WI38 (cell line): ENCODE results near the gene MTHFS.
A peak's percentile ranks its signal among the peaks of the same experiment; 100 is the strongest.

Experiments used
- H3K4me3 ChIP-seq: 2 replicates; pipeline ENCODE4 v1.5.1; 2011; ENCODE audit warnings: low read depth, mild to moderate bottlenecking, control low read depth, low read length
- TF ChIP-seq, protein P1 (sequence below): IDR thresholded peaks from 2 replicates; pipeline ENCODE4 v1.5.1; 2012; ENCODE audit warnings: low read depth, mild to moderate bottlenecking, control low read depth, low read length

The MTHFS gene

GRCh38 chr15:79862191-79862590 lies 34.6 kb downstream of the MTHFS start:
- H3K4me3 ChIP-seq = no peak overlapping the region
- TF ChIP-seq, protein P1, sequence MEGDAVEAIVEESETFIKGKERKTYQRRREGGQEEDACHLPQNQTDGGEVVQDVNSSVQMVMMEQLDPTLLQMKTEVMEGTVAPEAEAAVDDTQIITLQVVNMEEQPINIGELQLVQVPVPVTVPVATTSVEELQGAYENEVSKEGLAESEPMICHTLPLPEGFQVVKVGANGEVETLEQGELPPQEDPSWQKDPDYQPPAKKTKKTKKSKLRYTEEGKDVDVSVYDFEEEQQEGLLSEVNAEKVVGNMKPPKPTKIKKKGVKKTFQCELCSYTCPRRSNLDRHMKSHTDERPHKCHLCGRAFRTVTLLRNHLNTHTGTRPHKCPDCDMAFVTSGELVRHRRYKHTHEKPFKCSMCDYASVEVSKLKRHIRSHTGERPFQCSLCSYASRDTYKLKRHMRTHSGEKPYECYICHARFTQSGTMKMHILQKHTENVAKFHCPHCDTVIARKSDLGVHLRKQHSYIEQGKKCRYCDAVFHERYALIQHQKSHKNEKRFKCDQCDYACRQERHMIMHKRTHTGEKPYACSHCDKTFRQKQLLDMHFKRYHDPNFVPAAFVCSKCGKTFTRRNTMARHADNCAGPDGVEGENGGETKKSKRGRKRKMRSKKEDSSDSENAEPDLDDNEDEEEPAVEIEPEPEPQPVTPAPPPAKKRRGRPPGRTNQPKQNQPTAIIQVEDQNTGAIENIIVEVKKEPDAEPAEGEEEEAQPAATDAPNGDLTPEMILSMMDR = no peak

DNA sequence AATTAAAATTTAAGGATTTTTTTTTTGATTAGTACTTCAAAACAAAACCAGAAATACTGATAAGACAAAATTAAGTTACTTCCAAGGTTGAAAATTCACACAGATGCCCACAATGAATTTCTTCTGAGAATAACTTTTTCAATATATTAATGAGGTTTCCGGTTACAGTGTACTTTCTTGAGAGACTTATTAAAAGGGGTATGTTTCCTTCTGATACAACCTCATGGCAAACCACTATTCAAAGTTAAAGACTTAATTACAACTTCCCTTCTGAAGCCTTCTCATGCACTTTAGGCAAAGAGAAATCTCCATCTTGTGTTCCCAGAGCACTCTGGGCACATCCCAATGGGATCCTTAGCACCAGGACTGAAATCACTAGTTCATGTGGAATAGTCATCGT lies 36.2 kb downstream of the MTHFS start:
- TF ChIP-seq, protein P1 = no peak

GRCh38 chr15:79858469-79858868 lies 38.3 kb downstream of the MTHFS start:
- TF ChIP-seq, protein P1 = no peak
- no peak overlapping the region for H3K4me3 ChIP-seq

More for the DNA sequence above, 36.2 kb downstream of the MTHFS start:
- no peak overlapping the region for H3K4me3 ChIP-seq

GRCh38 chr15:79853492-79854328 lies 43.1 kb downstream of the MTHFS start:
- no peak overlapping the region for H3K4me3 ChIP-seq
- TF ChIP-seq, protein P1 = peak; percentile 99

GRCh38 chr15:79849789-79850188 lies 47.0 kb downstream of the MTHFS start:
- TF ChIP-seq, protein P1 = peak; percentile 81
- no peak overlapping the region for H3K4me3 ChIP-seq

DNA sequence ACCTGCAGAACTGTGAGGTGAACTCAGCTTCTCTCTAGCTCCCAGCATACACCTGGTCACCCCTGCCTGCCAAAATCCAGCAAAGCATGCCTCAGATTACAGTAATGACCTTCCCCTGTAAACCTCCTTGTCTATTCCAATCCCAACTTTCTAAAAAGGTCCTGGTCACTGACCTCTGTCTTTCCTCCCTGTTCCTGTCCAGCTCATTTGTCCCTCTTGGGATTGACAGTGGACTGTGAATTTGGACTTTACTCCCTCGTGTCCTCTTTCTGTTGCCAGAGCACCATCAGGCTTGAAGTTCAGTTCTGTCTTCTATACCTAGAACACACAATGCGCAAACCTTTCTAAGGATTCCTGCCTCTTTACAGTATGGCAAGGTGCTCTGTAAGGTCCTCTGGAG lies 50.3 kb downstream of the MTHFS start:
- TF ChIP-seq, protein P1 = no peak

DNA sequence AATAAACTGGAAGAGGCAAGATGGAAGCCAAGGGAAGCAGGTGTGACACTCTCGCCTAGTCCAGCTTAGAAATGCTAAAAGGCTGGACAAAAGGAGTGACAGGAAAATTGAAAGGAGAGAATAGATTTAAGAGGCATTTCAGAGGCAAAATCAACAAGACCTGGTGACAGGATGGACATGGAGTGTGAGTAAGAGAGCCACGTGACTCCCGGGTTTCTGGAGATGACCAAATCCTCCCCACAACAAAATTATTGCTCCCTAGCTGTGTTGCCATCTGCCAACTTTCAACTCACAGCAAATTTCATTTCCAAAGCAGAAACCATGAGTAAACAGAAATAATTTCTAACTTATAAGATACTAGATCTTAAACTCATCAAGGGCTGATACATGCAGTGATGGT lies 52.6 kb downstream of the MTHFS start:
- TF ChIP-seq, protein P1 = no peak
- H3K4me3 ChIP-seq = no peak overlapping the region

More for the DNA sequence above, 50.3 kb downstream of the MTHFS start:
- H3K4me3 ChIP-seq = no peak overlapping the region
